Measurements from ENCODE around the gene FHOD1.

FHOD1 gene

GRCh38 chr16:67238806-67239470 is 8.3 kb downstream of the FHOD1 start:
- TF ChIP-seq POLR2AphosphoS5 (IDR thresholded peaks at IDR 0.05; ENCODE audit: low read depth, low read length): no peak
- TF ChIP-seq REST (IDR thresholded peaks at IDR 0.05; ENCODE audit: insufficient read depth in 1 of 2, low read depth in 2 of 2, low read length in 2 of 2): no peak
- no peak for TF ChIP-seq TAF1 (IDR thresholded peaks at IDR 0.05; ENCODE audit: borderline replicate concordance, insufficient read depth, low read length)
- TF ChIP-seq SIN3A (IDR thresholded peaks at IDR 0.05; ENCODE audit: borderline replicate concordance, insufficient read depth, low read length): no peak
- no peak for TF ChIP-seq FOXP2 (optimal IDR thresholded peaks at IDR 0.05; ENCODE audit: borderline replicate concordance, extremely low read depth, extremely low read length, insufficient read depth)

DNA sequence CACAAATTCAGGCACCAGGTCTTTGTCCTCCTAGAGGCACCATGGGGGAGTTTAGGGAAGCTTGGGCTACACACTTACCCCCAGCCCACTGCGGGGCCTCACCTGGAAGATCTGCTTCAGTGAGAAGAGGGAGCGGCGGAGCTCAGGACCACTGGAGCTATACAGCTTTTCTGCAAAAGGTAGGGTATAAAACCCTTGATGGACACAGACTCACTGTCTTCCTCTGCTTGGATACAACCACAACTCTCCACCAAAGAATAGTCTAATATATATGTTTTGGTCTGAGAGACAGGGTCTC is 9.1 kb downstream of the FHOD1 start:
- TF ChIP-seq REST (IDR thresholded peaks at IDR 0.05; ENCODE audit: insufficient read depth in 1 of 2, low read depth in 2 of 2, low read length in 2 of 2) (no peak), FOXP2 (optimal IDR thresholded peaks at IDR 0.05; ENCODE audit: borderline replicate concordance, extremely low read depth, extremely low read length, insufficient read depth) (no peak), POLR2AphosphoS5 (IDR thresholded peaks at IDR 0.05; ENCODE audit: low read depth, low read length) (no peak), TAF1 (IDR thresholded peaks at IDR 0.05; ENCODE audit: borderline replicate concordance, insufficient read depth, low read length) (no peak), SIN3A (IDR thresholded peaks at IDR 0.05; ENCODE audit: borderline replicate concordance, insufficient read depth, low read length) (no peak)

DNA sequence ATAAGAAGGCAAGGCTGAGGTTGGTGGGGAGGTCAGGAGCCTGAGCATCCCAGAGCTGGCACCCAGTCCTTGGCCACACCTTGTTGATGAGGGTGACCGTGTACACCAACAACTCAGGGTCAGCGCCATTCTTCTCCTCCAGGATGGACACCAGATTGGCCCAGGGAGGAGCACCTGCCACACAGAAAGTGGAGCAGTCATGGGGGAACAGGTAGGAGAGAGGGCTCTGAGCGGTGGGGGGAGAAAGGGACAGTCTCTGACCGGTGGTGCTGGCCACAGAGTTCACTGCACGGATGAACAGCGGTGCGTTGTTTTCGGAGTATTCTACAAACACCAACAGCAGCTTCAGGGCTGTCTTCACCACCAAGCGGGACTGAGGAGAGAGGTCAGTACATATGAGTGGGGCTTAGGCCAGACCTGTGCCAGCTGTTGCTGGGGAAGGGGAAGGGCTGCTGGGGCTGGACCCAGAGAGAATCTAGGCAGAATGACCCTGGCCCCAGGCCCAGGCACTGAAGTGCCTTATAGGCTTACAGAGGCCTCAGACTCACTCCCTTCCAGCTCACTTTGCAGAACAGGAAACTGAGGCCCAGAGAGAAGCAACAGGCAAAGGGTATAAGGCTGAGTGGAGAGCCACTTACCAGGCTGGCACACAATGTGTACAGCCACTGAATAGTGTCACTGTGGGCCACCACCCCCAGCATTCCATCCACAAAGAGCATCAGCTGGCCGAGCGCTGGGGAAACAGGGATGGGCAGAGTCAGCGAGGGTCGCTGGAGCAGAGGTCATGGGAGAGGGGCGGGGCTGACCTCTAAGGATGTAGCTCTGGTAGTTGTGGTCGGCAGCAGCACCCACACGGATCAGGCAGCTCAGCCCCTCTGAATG is 9.6 kb downstream of the FHOD1 start:
- TF ChIP-seq POLR2AphosphoS5 (IDR thresholded peaks at IDR 0.05; ENCODE audit: low read depth, low read length): no peak
- no peak for TF ChIP-seq FOXP2 (optimal IDR thresholded peaks at IDR 0.05; ENCODE audit: borderline replicate concordance, extremely low read depth, extremely low read length, insufficient read depth)
- no peak for TF ChIP-seq TAF1 (IDR thresholded peaks at IDR 0.05; ENCODE audit: borderline replicate concordance, insufficient read depth, low read length)
- no peak for TF ChIP-seq REST (IDR thresholded peaks at IDR 0.05; ENCODE audit: insufficient read depth in 1 of 2, low read depth in 2 of 2, low read length in 2 of 2)
- no peak for TF ChIP-seq SIN3A (IDR thresholded peaks at IDR 0.05; ENCODE audit: borderline replicate concordance, insufficient read depth, low read length)

DNA sequence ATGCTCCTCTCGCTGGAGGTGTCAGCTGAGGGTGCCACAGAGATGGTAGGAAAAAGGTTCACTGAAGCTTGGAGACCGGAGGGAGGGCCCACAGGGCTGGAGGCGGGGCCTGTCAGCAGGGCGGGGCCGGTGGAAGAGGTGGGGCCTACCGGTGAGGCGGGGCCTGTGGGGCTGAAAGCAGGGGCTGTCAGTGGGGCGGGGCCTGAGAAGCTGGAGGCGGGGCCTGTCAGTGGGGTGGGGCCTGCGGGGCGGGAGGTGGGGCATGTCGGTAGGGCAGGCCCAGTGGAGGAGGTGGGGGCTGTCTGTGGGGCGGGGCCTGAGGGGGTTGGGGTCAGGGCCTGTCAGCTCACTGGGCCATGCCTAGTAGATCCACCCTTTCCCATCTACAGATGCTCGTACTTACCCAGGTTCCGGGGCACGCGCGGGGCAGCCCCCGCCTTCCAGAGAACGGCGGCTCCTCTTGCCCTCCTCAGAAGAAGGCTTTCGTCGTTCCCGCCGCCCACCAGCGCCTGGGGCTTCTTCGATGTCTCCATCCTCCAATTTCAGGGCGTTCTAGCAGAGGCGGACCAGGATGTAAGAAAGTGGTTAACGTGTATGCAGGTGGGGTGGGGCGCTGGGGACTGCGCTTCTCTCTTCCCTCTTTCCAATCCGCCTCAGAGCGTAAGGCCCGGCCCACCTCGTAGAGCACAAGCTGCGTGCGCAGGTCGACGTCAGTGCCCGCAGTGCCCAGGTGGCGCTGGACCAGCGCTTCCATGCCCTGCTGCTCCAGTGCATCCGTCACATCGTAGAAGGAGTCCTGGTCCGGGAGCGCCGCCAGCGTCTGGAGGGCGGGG is 10.5 kb downstream of the FHOD1 start:
- TF ChIP-seq TAF1 (IDR thresholded peaks at IDR 0.05; ENCODE audit: borderline replicate concordance, insufficient read depth, low read length) (no peak), REST (IDR thresholded peaks at IDR 0.05; ENCODE audit: insufficient read depth in 1 of 2, low read depth in 2 of 2, low read length in 2 of 2) (no peak), FOXP2 (optimal IDR thresholded peaks at IDR 0.05; ENCODE audit: borderline replicate concordance, extremely low read depth, extremely low read length, insufficient read depth) (no peak), SIN3A (IDR thresholded peaks at IDR 0.05; ENCODE audit: borderline replicate concordance, insufficient read depth, low read length) (no peak), POLR2AphosphoS5 (IDR thresholded peaks at IDR 0.05; ENCODE audit: low read depth, low read length) (no peak)

All from PFSK-1 (cell line).